HFF-Myc (cell line): ENCODE data around the gene SMAD3.

Experiments used
- DNase-seq: peaks from one replicate; pipeline ENCODE4 v3.0.0-alpha.2; 2011; ENCODE audit warnings: low read depth; ENCODE audit errors: extremely low read depth
- H3K4me3 ChIP-seq: replicated peaks from 2 replicates; pipeline ENCODE4 v1.5.1; 2011; ENCODE audit warnings: low read depth, mild to moderate bottlenecking, control low read depth, low read length
- CTCF ChIP-seq: IDR thresholded peaks from 2 replicates; pipeline ENCODE4 v1.5.1; 2012; ENCODE audit warnings: mild to moderate bottlenecking, low read depth, low read length, control low read depth; ENCODE audit errors: missing control alignments

SMAD3 gene

GRCh38 chr15:67089217-67090193 lies 24.1 kb downstream of the SMAD3 start:
- no peak for DNase-seq
- no peak for TF ChIP-seq CTCF
- H3K4me3 ChIP-seq = no peak overlapping the region

GRCh38 chr15:67090297-67091070 lies 25.1 kb downstream of the SMAD3 start:
- peak overlapping the region; percentile 2 for H3K4me3 ChIP-seq
- TF ChIP-seq CTCF = no peak

GRCh38 chr15:67091071-67091979 lies 25.9 kb downstream of the SMAD3 start:
- peak; percentile 89 for DNase-seq
- no peak overlapping the region for H3K4me3 ChIP-seq
- no peak for TF ChIP-seq CTCF

More at GRCh38 chr15:67090297-67091070, 25.1 kb downstream of the SMAD3 start:
- no peak for DNase-seq

GRCh38 chr15:67091980-67092677 lies 26.7 kb downstream of the SMAD3 start:
- no peak for TF ChIP-seq CTCF
- no peak overlapping the region for H3K4me3 ChIP-seq
- no peak for DNase-seq

GRCh38 chr15:67092752-67093503 lies 27.5 kb downstream of the SMAD3 start:
- H3K4me3 ChIP-seq = no peak overlapping the region
- TF ChIP-seq CTCF = no peak
- no peak for DNase-seq
